22Rv1 (cell line): Measurements from ENCODE around the gene ARSK.

ENCODE experiments used
- H3K27ac ChIP-seq: fragments of 450-650 bp; 2 replicates; pipeline ENCODE4 v1.5.1; 2017
- ZFX ChIP-seq: fragments of 450-650 bp; IDR thresholded peaks from 2 replicates; pipeline ENCODE4 v1.6.1; 2017; ENCODE audit warnings: antibody characterized with exemption, borderline replicate concordance
- TF ChIP-seq, protein P1 (sequence below): fragments of 450-650 bp; IDR thresholded peaks from 2 replicates; pipeline ENCODE4 v1.5.1; 2017; ENCODE audit warnings: mild to moderate bottlenecking

The ARSK gene

DNA sequence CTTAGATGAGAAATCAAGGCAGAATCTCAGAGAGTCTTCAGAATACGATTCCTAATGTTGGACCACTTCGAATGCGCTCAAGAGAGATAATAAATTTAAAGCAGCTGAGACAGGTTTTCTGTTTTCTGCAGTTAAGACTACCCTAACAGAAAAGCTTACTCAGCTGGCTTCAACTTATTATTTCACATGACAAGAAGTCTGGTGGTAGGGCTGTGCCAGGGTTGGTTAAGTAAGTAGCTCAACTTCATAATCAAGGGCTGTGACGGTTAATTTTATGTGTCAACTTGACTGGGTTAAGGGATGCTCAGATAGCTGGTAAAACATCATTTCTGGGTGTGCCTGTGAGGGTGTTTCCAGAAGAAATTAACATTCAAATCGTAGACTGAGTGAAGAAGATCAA lies 68.8 kb downstream of the ARSK start:
- TF ChIP-seq, protein P1, sequence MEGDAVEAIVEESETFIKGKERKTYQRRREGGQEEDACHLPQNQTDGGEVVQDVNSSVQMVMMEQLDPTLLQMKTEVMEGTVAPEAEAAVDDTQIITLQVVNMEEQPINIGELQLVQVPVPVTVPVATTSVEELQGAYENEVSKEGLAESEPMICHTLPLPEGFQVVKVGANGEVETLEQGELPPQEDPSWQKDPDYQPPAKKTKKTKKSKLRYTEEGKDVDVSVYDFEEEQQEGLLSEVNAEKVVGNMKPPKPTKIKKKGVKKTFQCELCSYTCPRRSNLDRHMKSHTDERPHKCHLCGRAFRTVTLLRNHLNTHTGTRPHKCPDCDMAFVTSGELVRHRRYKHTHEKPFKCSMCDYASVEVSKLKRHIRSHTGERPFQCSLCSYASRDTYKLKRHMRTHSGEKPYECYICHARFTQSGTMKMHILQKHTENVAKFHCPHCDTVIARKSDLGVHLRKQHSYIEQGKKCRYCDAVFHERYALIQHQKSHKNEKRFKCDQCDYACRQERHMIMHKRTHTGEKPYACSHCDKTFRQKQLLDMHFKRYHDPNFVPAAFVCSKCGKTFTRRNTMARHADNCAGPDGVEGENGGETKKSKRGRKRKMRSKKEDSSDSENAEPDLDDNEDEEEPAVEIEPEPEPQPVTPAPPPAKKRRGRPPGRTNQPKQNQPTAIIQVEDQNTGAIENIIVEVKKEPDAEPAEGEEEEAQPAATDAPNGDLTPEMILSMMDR = no peak
- no peak for TF ChIP-seq ZFX

DNA sequence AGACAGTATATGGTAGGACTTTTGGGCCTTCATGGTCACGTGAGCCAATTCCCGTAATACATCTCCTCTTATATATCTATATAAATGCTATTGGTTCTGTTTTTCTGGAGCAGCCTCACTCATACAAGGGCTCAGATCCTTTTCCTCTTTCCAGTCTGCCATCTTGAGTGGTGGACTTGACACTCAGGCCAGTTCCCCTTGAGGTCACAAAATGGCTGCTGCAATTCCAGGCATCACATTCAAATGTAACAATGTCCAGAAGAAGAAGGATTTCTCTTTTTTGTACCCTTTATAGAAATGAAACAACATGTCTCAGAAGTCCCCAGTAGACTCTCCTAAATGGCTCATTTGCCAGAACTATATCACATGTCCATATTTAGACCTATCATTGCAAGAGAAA lies 69.5 kb downstream of the ARSK start:
- TF ChIP-seq ZFX = no peak
- TF ChIP-seq, protein P1 = no peak
- H3K27ac ChIP-seq = no peak overlapping the region

More for the DNA sequence above, 68.8 kb downstream of the ARSK start:
- H3K27ac ChIP-seq = no peak overlapping the region

DNA sequence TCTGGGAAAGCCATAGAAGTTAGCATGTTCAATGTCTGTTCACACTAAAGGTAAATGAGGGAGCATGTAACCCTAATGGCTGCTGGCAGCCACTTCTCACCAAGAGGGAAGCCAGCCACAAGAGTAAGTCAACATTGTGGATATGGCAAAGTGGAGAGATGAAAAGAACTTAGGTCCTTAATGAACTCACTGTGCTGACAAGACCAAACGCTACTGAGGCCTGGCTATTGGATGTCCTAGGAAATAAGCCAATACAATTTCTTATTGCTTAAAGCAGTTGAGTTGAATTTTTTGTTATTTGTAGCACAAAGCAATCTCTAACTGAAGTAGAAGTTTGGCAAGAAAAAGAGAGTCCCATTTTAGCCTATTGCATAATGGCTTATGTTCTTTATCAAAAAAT lies 71.8 kb downstream of the ARSK start:
- no peak overlapping the region for H3K27ac ChIP-seq
- TF ChIP-seq, protein P1 = no peak
- TF ChIP-seq ZFX = no peak

DNA sequence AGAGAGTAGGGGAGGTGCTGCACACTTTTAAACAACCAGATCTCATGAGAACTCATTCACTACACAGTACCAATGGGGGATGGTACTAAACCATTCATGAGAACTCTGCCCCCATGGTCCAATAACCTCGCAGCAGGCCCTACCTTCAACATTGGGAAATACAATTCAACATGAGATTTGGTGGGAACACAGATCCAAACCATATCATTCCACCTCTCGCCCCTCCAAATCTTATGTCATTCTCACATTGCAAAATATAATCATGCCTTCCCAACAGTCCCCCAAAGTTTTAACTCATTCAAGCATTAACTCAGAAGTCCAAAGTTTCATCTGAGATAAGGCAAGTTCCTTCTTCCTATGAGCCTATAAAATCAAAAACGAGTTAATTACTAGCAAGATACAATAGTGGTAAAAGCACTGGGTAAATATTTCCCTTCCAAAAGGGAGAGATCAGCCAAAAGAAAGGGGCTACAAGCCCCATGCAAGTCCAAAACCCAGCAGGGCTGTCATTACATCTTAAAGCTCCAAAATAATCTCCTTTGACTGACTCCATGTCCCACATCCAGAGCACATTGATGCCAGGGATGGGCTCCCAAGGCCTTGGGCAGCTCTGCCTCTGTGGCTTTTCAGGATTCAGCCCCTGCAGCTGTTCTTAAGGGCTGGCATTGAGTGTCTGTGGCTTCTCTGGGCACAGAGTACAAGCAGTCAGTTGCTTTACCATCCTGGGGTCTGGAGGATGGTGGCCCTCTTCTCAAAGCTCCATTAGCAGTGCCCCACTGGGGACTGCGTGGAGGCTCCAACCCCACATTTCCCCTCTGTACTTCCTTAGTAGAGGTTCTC lies 73.3 kb downstream of the ARSK start:
- no peak overlapping the region for H3K27ac ChIP-seq
- TF ChIP-seq, protein P1 = no peak
- no peak for TF ChIP-seq ZFX

DNA sequence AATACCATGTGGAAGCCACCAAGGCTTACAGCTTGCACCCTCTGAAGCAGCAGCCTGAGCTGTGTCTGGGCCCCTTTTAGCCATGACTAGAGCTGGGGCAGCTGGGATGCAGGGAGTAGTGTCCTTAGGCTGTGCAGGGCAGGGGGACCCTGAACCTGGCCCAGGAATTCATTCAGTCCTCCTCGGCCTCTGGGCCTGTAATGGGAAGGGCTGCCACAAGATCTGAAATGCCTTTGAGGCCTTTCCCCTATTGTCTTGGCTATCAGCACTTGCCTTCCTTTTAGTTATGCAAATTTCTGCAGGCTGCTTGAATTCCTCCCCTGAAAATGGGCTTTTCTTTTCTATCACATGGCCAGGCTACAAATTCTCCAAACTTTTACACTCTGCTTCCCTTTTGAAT lies 74.0 kb downstream of the ARSK start:
- H3K27ac ChIP-seq = no peak overlapping the region
- TF ChIP-seq, protein P1 = no peak
- no peak for TF ChIP-seq ZFX

DNA sequence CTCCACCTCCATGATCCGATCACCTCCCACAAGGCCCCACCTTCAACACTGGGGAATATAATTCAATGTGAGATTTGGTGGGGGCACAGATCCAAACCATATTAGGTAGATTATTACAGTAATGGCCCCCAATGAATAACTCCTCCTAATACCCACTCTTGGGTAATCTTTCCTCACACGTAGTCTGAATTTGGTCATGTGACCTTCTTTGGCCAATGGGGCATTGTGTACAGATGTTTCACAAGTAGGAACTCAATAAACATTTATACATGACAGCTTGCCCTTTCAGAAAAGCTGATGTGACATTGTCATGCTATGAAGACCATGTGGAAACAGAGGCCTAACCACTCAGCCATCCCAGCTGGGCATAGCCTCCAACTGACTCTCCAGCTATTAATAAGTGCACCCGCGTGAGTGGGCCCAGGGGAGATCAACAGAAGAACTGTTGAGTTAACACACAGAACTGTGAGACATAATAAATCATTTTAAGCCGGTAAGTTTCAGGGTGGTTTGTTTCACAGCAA lies 75.6 kb downstream of the ARSK start:
- no peak overlapping the region for H3K27ac ChIP-seq

More for the DNA sequence above, 75.6 kb downstream of the ARSK start:
- no peak for TF ChIP-seq ZFX
- TF ChIP-seq, protein P1 = no peak
